GM10847 (cell line): Measurements from ENCODE around the gene ECEL1.

Experiments
- POLR2A ChIP-seq: IDR thresholded peaks from 2 replicates; pipeline ENCODE4 v1.6.1; 2011; ENCODE audit not compliant: insufficient read length; ENCODE audit errors: extremely low read depth

ECEL1 gene

DNA sequence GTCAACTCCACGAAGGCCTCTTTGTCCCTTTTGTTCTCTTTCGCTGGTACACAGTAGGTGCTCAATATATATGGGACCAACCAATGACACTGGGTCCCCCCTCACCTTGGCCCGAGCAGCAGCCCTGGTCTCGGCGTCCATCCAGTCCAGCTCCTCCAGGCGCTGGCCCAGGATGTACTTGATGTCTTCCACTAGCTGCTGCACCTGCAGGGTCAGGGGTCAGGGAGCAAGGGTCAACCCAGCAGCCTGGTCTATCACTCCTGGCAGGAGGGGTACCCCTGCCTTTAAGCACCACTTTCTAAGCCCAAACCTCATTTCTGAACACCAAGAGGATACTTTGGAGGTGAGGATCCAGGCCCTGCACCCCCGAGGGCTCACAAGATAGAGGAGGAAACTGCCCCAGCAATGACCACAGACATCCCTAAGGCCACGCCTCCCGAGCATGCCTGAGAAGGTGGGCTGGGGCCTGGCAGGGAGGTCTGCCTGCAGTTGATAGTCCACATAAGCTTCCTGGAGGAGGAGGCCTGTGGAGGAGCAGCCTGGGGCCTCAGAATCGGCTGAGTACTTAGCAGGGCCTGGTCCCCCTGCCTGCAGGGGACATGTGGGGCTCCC lies 4.2 kb downstream of the ECEL1 start:
- TF ChIP-seq POLR2A, result no peak

DNA sequence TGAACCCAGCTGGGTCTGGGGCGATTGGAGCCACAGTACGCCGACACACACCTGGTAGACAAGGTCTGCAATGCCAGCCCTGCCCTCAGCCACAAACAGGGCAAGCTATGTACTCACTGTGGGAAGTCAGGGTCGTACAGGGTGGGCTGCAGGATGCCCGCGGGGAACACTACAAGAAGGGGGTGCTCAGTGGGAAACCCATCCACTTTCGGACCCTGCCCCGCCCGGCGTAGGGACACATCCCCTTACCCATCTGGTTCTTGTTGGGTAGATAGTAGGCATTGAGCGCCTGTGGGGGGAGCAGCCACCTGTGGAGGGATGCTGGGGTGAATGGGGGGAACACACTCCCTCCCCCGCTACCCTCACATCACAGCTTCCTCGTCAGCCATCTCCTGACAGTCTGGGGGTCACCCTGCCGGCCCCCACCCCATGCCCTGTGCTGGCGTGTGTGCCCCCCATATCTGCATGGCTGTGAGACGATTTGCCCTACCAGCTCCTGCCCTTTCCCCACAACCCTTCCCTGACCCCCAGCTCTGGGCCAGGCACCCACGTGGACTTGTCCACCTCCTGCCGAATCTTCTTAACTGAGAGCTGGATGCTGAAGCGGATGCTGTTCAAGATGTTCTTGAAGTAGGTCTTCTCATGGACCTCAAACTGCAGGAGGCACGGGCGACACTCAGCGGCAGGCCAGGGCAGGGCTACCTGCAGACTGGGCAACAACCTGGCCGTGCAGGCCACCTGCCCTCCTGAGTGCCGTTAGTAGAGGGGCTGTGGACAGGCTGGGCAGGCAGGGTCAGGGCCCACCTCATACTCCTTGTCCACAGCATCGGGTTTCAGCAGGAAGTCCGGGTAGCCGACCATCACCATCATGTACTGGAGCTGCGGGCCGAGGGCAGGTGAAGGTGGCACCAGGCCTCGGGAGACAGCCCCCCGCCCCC lies 5.1 kb downstream of the ECEL1 start:
- no peak for TF ChIP-seq POLR2A

DNA sequence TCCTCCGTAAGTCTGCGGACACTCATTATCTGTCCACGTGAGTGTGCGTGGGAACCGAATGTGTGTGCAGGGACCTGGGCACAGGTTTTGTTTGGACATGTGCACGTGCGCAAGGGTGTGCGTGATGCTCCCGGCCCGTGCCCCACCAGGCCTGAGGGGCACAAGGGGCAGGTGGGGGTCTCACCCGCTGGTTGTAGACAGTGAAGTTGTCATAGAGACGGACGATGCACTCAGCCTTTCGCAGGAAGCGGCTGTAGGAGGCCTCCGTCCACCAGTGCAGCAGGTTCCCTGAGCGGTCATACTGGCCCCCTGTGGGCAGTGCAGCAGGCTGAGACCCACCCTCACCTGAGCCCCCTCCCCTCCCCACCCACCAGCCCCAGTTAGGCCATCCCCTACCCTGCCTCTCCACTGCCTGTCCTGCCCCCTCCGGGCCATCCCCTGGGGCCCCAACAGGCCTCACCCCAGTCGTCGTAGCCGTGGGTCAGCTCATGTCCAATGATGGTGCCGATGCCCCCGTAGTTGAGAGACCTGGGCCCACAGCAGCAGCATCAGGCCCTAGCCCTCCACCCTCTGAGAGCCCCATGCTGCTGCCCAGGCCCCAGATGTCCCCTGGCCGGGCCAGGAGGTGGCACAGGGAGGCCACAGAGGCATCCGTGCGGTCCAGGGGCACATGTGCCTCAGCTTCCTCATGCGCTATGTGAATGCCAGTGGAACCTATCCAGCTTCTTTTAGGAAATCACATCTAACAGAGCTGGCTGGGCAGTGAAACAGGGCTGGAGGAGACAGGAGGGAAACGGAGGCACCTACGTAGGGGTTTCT lies 6.1 kb downstream of the ECEL1 start:
- TF ChIP-seq POLR2A, result no peak

DNA sequence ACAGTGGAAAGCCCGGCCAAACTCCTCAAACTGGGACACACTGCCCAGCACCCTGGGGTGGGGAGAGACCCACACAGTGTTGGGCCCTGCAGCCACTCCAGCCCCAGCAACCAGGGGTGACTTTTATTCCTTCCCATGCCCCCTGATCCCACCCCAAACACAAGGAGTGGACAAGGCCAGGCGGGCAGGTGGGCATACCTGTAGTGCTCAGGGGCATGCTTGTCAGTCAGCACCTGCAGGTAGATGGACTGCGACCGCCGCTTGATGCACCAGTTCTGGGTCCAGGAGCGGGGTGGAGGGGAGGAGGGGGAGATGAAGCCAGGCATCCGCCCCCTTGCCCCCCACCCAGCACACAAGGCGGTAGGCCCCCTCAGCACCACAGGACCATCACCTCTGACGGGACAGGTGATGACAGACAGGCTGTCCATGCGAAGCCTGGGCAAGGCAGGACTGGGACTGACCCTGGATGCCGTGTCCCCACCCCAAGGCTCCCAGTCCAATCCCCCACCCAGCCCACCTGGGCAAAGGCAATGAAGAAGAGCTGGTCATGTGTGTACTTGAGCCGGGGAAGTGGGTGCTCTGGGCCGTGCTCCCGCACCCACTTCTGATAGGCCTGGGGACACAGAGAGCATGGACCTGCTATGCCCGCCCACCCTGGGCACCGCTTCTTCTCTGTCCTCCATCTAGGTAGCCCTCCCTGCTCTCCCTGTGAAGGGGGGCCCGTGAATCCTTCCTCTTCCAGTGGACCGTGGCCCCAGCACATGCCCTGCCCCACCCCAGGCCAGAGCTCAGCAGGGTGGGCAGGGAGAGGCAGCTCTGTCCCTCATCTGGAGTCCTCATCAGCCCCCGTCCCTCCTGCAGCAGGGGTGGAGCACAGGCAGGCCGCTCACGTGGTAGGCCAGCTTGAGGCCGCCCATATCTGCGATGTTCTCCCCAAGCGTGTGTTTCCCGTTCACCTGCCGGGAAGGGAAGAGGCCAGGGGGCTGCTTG lies 7.1 kb downstream of the ECEL1 start:
- no peak for TF ChIP-seq POLR2A

DNA sequence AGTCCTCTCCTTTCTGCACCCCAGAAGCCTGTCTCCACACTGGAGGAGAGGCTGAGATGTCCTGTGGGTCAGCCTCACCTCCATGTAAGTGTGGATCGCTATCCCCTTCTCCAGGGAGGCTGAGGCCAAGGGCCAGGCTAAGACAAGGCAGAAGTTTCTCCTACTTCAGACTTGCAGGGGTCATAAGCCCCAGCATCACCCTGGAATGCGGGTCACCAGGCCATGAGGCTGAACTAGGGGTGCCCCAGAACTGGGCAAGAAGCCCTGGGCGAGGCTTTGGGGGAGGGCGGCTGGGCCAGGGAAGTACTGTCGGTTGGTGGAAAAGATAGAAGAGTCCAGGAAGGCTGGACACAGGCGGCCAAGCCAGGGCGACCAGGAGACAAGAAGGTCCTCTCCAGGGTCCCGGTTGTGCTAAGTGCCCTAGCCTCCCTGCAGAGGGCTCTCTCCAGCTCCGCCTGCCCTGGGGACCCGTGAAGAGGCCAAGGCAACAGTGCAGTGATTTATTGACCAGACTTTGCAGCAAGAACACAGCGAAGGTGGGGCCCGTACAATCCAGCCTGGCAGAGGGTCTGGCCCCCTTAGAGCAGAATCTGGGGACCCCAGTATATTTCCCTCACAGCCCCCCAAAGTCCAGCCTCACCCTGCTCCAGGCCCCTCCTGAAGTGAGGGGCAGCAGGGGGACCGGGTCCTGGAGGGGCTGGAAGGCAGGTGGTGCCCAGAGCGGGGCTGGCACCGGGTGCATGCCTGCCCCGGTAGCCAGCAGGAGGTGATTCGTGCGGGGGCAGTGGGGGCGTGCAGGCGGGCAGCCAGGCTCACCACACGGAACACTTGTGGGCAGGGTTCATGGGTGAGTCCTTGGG lies 8.1 kb downstream of the ECEL1 start:
- TF ChIP-seq POLR2A, result no peak

DNA sequence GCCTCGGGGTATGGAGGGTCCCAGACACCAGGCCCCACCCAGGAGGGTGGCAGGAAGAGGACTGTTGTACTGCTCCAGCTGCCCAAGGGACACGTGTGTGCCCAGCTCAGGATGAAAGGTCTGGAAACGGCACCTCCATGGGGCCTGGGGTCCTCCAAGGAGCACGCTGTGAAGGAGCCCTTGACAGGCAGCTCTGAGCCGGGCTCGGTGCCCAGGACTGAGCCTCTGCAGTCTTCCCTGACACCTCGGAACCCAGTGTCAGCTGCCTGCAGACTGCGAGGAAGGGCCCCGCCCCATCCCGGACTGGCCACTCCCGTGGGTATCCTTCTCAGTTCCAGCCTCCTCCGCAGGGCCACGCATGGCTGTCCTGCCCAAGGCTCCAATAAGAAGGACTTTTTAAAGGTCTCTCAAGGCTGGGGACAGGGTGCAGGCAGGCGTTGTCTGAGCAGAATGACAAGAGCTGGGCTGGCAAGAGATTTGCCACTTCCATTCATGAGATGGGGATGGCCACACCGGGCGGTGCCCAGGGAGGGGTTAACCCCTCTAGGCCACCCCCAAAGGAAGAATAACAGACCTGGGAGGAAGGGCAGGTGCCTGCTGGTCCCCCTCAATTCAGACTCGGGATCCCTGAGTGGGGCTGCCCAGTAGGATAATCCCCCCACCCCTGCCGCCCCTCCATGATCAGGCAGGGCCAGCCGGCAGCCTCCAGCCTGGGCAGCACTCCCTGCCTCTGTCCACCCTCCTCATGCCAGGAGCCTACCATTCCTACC lies 8.9 kb downstream of the ECEL1 start:
- no peak for TF ChIP-seq POLR2A

DNA sequence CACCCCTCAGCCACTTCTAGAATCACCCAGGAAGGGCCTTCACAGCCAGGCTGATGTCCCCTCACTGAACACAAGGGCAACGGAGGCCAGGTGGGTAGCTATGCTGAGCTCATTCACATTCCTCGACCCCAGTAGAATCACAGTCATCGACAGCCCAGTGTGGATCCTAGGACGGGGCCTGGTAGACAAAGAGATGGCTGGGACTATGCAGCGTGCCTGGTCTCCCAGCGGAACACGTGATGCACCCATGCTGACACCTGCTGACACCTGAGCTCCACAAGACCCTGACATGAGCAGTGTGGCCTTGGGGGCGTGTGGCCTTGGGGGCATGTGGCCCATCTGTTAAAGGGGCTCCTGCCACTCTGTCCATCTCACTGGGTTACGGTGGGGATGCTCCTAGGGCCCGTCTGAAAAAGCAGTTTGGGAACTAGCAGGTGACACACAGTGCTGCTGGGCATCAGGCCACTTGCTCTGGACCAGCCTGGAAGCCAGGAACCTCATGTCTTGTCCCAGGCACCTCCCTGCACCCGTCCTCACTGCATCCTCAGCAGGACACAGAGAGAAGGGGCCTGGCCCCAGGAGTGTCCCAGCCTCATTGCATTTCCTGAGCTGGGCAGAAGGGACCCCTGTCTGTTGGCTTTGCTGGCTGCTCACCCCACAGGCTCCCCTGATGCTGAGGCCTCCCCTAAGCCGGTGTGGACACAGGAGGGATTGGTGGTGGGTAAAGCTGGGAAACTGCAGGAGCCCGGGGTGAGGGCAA lies 9.7 kb downstream of the ECEL1 start:
- no peak for TF ChIP-seq POLR2A

DNA sequence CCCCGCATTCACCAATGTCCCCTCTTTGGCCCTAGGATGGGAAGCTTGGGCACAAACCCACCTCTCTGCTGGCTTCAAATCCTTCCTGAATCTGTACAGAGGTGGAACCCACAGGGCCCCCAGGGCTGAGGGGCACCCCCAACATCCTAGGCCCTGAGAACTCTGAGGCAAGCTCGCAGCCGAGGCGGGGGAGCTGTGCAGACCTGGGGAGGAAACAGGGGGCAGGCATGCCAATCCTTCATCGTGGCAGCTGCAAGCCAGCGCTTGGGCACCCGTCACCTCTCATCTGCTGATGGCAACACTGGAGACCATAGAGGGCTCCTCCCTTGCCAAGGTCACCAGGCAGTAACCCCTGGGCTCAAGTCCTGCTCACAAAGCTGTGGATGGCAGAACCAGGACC lies 10.8 kb downstream of the ECEL1 start:
- TF ChIP-seq POLR2A, result no peak

DNA sequence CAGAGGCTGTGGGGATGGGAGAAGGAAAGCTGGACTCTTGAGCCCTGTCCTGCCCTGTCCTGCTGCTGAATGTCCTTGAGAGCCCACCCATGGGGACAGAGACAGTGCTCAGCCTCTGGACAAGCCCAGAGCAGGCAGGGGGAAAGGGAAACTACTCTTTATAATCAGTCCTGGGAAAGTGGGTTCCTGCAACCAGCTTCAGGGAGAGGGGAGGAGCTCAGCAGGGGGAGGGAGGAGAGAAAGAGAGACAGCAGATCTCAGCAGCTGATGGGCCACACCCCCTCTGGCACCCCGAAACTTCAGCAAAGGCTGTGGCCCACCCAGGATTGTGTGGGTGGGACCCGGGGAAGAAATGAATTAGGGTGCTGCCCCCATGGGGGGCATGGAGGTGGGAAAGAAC lies 11.6 kb downstream of the ECEL1 start:
- no peak for TF ChIP-seq POLR2A

DNA sequence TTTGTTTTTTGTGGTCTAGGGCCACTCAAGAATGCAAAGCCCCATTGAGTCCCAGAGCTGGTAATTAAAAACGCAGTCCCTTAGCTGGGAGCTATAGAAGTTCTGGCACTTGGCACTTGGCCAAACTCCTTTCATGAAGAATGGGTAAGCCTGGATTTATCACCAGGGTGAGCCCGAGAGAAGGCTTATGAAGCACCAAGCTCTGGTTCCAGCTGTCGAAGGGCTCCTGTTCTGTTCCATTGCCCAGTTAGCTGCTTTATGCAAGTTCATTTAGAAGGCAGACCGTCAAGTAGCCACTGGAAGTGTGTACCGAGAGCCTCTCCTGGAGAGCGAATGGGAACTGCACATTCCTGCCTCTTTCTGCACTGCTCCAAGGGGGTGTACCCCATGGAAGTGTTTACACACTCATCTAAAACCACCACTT lies 14.2 kb downstream of the ECEL1 start:
- TF ChIP-seq POLR2A, result no peak

DNA sequence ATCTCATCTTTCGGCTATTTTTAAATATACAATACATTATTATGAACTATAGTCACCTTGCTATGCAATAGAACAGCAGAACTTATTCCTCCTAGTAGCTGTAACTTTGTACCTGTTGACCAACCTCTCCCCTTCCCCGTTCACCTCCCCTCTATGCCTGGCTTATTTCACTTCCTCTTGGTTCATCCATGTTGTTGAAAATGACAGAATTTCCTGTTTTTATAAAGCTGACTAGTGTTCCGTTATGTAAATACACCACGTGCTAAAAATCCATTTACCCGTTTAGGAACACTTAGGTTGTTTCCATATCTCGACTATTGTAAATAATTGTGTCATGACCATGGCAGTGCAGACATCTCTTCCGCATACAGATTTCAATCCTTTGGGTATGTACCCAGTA lies 21.4 kb downstream of the ECEL1 start:
- TF ChIP-seq POLR2A, result no peak

DNA sequence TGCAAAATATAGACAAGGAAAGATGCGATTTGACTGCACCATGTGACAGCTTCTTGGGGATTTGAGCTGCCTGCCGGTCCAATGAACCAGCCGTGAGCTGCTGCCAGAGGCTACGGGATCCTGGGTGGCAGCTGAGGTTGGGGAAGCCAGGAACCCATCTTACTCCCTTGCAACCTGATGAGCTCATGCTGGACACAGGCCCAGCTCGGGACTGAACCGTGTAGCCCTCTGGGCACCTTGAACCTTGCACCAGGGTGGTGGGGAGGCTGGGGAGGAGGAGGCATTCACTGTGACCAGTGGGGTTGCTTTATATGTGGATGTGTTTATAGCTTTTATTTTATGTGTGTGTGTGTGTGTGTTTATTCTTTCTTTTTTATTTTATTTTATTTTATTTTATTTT lies 22.6 kb downstream of the ECEL1 start:
- no peak for TF ChIP-seq POLR2A
